B cell (primary cell): ENCODE measurements around the gene FKRP. TPM values are rescaled to one million over a fixed set of nuclear protein-coding genes. Genes with fewer than 3 reads are reported as not detected.

ENCODE experiments used
- ATAC-seq: fragments of 200-7000 bp; cut with Tn5 transposase; one replicate; pipeline ENCODE4 v1.10.0; 2021; ENCODE audit warnings: low read depth, mild to moderate bottlenecking, moderate number of reproducible peaks, moderate library complexity
- CTCF ChIA-PET: fragments of 350-600 bp; sonication (Branson Sonifier 250); formaldehyde crosslinking; loops from one replicate; lab custom pipeline; 2021; ENCODE audit warnings: antibody characterized with exemption, inconsistent platforms; lab: Charles Lee
- POLR2A ChIA-PET: fragments of 350-600 bp; sonication (Branson Sonifier 250); formaldehyde crosslinking; loops from one replicate; lab custom pipeline; 2021; ENCODE audit warnings: antibody characterized with exemption; lab: Charles Lee
- DNase-seq: peaks from one replicate; pipeline ENCODE4 v3.0.0; 2013
- H2AFZ ChIP-seq: 2 replicates; pipeline ENCODE4 v1.6.1; 2012; ENCODE audit warnings: mild to moderate bottlenecking, low read depth, low read length; ENCODE audit not compliant: insufficient read depth, poor library complexity, severe bottlenecking
- H3K27ac ChIP-seq, 2 donors: 1 replicate in 1 of 2; 2 replicates in 1 of 2; pipeline ENCODE4 v1.5.1; 2012 to 2013; ENCODE audit warnings: low read length in 2 of 2, mild to moderate bottlenecking in 2 of 2, moderate library complexity in 1 of 2
- H3K27me3 ChIP-seq, 4 experiments: fragments of 200-600 bp in 1 of 4; sonication (generic) in 1 of 4; replicated peaks in 1 of 4; 1 replicate in 2 of 4; 2 replicates in 2 of 4; pipeline versions ENCODE4 v1.6.1 to v1.7.0; 2013 to 2016; ENCODE audit warnings: low read length in 3 of 4, mild to moderate bottlenecking in 2 of 4, mixed read lengths in 1 of 4, moderate library complexity in 1 of 4; ENCODE audit not compliant: insufficient read depth in 4 of 4, control insufficient read depth in 3 of 4; ENCODE audit errors: control extremely low read depth in 1 of 4
- H3K36me3 ChIP-seq, 2 experiments: replicated peaks in 1 of 2; 1 replicate in 1 of 2; 2 replicates in 1 of 2; pipeline versions ENCODE4 v1.6.1 to v1.7.1; 2013; ENCODE audit warnings: low read length in 1 of 2; ENCODE audit not compliant: insufficient read depth in 2 of 2, control insufficient read depth in 1 of 2; ENCODE audit errors: control extremely low read depth in 1 of 2, extremely low read depth in 1 of 2
- H3K4me1 ChIP-seq, 2 donors: fragments of 200-600 bp in 1 of 2; sonication (generic) in 1 of 2; 1 replicate in 1 of 2; 2 replicates in 1 of 2; pipeline versions ENCODE4 v1.5.1 to v1.6.1; 2013 to 2017; ENCODE audit warnings: low read length in 2 of 2; ENCODE audit not compliant: control insufficient read depth in 2 of 2, insufficient read depth in 2 of 2
- H3K4me2 ChIP-seq: replicated peaks from 2 replicates; pipeline ENCODE3; 2012; ENCODE audit warnings: mild to moderate bottlenecking, low read depth, low read length; ENCODE audit not compliant: poor library complexity, severe bottlenecking
- H3K4me3 ChIP-seq, 5 experiments: fragments of 200-600 bp in 1 of 5; sonication (generic) in 1 of 5; 1 replicate in 3 of 5; 2 replicates in 2 of 5; pipeline versions ENCODE4 v1.5.1 to v1.7.0; 2011 to 2016; ENCODE audit warnings: low read length in 4 of 5, mild to moderate bottlenecking in 4 of 5, low read depth in 2 of 5, control low read depth in 1 of 5, moderate library complexity in 1 of 5; ENCODE audit not compliant: insufficient read depth in 1 of 5; ENCODE audit errors: control extremely low read depth in 1 of 5, extremely low read depth in 1 of 5
- H3K79me2 ChIP-seq: fragments of 200-600 bp; sonication (generic); one replicate; pipeline ENCODE4 v1.6.0; 2016; ENCODE audit warnings: low read length; ENCODE audit not compliant: control insufficient read depth, insufficient read depth
- H3K9ac ChIP-seq: fragments of 200-600 bp; sonication (generic); 2 replicates; pipeline ENCODE4 v1.6.1; 2017; ENCODE audit warnings: mild to moderate bottlenecking, low read length, moderate library complexity
- H3K9me3 ChIP-seq, 3 donors: one replicate each; pipeline versions ENCODE4 v1.6.1 to v1.7.1; 2013; ENCODE audit warnings: low read length in 2 of 3; ENCODE audit not compliant: control insufficient read depth in 2 of 3, insufficient read depth in 1 of 3; ENCODE audit errors: control extremely low read depth in 1 of 3
- H4K20me1 ChIP-seq: 2 replicates; pipeline ENCODE4 v1.6.0; 2012; ENCODE audit warnings: mild to moderate bottlenecking, low read length; ENCODE audit not compliant: insufficient read depth, control insufficient read depth, poor library complexity, severe bottlenecking
- H3K27ac Mint-ChIP-seq: one replicate; pipeline ENCODE4 v1.8.0; 2021; ENCODE audit warnings: mixed read lengths
- H3K27me3 Mint-ChIP-seq: one replicate; pipeline ENCODE4 v1.8.0; 2021; ENCODE audit warnings: mixed read lengths
- H3K4me1 Mint-ChIP-seq: one replicate; pipeline ENCODE4 v1.8.0; 2021; ENCODE audit warnings: mixed read lengths
- H3K4me3 Mint-ChIP-seq: one replicate; pipeline ENCODE4 v1.8.0; 2021; ENCODE audit warnings: mixed read lengths
- H3K9me3 Mint-ChIP-seq: one replicate; pipeline ENCODE4 v1.8.0; 2022; ENCODE audit warnings: mixed read lengths; ENCODE audit not compliant: insufficient read depth
- CTCF ChIP-seq: fragments of 200-600 bp; IDR thresholded peaks from one replicate; pipeline ENCODE4 v1.8.0; 2022; ENCODE audit warnings: antibody characterized with exemption, mild to moderate bottlenecking
- EZH2 ChIP-seq: IDR thresholded peaks from 2 replicates; pipeline ENCODE4 v1.6.1; 2012; ENCODE audit warnings: borderline replicate concordance, low read depth, mild to moderate bottlenecking, moderate library complexity, low read length; ENCODE audit not compliant: insufficient read depth, poor library complexity, severe bottlenecking
- whole genome bisulfite sequencing: methylation state at CpG from one replicate; pipeline ENCODE4 v1.1.5; 2013; ENCODE audit warnings: missing lambda C conversion rate; ENCODE audit not compliant: insufficient coverage; 5-methylcytosine and 5-hydroxymethylcytosine counted together
- intact Hi-C: fragments of 100-400 bp; cut with micrococcal nuclease; formaldehyde crosslinking; loops from one replicate; pipeline ENCODE4 v1.10.0; 2022
- polyA plus RNA-seq: library from polyadenylated mRNA; depleted of rRNA; stranded (reverse); fragments of >200 nt; gene quantifications from 2 replicates; pipeline ENCODE4 v1.2.3, GENCODE V29; 2012
- total RNA-seq, 2 donors: library from RNA; stranded (reverse); fragments of 120-200 nt in 1 of 2; gene quantifications; 1 replicate in 1 of 2; 2 replicates in 1 of 2; pipeline versions ENCODE4 v1.2.3 to v1.2.4, GENCODE V29; 2013 to 2022

The FKRP gene
- total and polyA plus RNA-seq, 2 donors (not counting 1 experiment from before 2014, with no cell fraction given) = 30.2 to 38.8 TPM

GRCh38 chr19:46730187-46730586, 15.7 kb upstream of the FKRP start:
- Histone ChIP-seq H3K4me1 (peaks cover 10% of the 10 kb centered on the region in 2 donors), H2AFZ (no peak overlapping the region), H3K9me3 (no peaks in the 10 kb centered on the region), H3K79me2 (peaks cover 62% of the 10 kb centered on the region), H3K27me3 (no peaks in the 10 kb centered on the region), H4K20me1 (peaks cover 62% of the 10 kb centered on the region), H3K4me2 (no peak overlapping the region), H3K4me3 (no peak overlapping the region), H3K9ac (no peak overlapping the region), H3K27ac (no peak overlapping the region), H3K36me3 (peaks cover 1 to 88% of the 10 kb centered on the region in 2 experiments)
- TF ChIP-seq CTCF = no peak
- TF ChIP-seq EZH2 = no peak
- ATAC-seq (no peak), DNase-seq (no peak)
- intact Hi-C loops = no loop called here
- H3K9me3 Mint-ChIP-seq = no peaks in the 10 kb centered on the region
- H3K27ac Mint-ChIP-seq = no peak overlapping the region
- peaks cover 26% of the 10 kb centered on the region for H3K4me1 Mint-ChIP-seq
- no peak overlapping the region for H3K4me3 Mint-ChIP-seq
- ChIA-PET CTCF (interaction anchor here (0.9 to 14.9 kb wide), 12 partner anchors 11 to 118 kb away, joined by 3 to 353 read pairs (median 8); partner anchors contain the start of genes DACT3 and PRKD2), POLR2A (interaction anchor here (4.0 kb wide), 1 partner anchor 11 kb away, joined by 12 read pairs; no protein-coding TSS in a partner anchor)
- WGBS = 98% methylated on average over 8 of the region's 9 CpGs
- H3K27me3 Mint-ChIP-seq = no peaks in the 10 kb centered on the region

- Histone ChIP-seq H3K4me2 (no peak overlapping the region), H3K4me3 (no peak overlapping the region), H3K79me2 (peaks cover 58% of the 10 kb centered on the region), H3K36me3 (peaks cover 1 to 84% of the 10 kb centered on the region in 2 experiments), H3K27me3 (no peaks in the 10 kb centered on the region), H3K27ac (no peak overlapping the region), H4K20me1 (peaks cover 62% of the 10 kb centered on the region), H3K4me1 (peaks cover 10% of the 10 kb centered on the region in 2 donors), H3K9me3 (no peaks in the 10 kb centered on the region), H2AFZ (no peak overlapping the region), H3K9ac (no peak overlapping the region)
- Mint-ChIP-seq H3K4me1 (peaks cover 26% of the 10 kb centered on the region), H3K4me3 (no peak overlapping the region), H3K27me3 (no peaks in the 10 kb centered on the region), H3K27ac (no peak overlapping the region), H3K9me3 (no peaks in the 10 kb centered on the region)
- ChIA-PET CTCF (interaction anchor here (0.9 to 14.9 kb wide), 8 partner anchors 11 to 69 kb away, joined by 3 to 353 read pairs (median 8); partner anchors contain the start of genes DACT3 and PRKD2), POLR2A (interaction anchor here (4.0 kb wide), 1 partner anchor 12 kb away, joined by 12 read pairs; no protein-coding TSS in a partner anchor)
- TF ChIP-seq EZH2 (no peak), CTCF (no peak)
- intact Hi-C loops = no loop called here
- no peak for DNase-seq
- 98% methylated on average over 14 of the region's 14 CpGs for WGBS
- no peak for ATAC-seq
Measured at GRCh38 chr19:46730595-46730994, 15.3 kb upstream of the FKRP start.
